ENCODE measurements around the gene SATB2.

Gene SATB2

GRCh38 chr2:199488772-199489400 lies 31.1 kb upstream of the SATB2 start:
- H3K4me1 ChIP-seq (ENCODE audit: control insufficient read depth, low read length), result no peaks in the 10 kb centered on the region
- H3K27me3 ChIP-seq (ENCODE audit: control insufficient read depth, low read length), result no peaks in the 10 kb centered on the region
- H3K79me2 ChIP-seq (ENCODE audit: control insufficient read depth, low read length), result no peaks in the 10 kb centered on the region
- no peaks in the 10 kb centered on the region for H3K36me3 ChIP-seq (ENCODE audit: control insufficient read depth, low read length)
- no peak for TF ChIP-seq EZH2phosphoT487 (IDR thresholded peaks at IDR 0.05; ENCODE audit: borderline replicate concordance, low read length)
- TF ChIP-seq, protein P1, sequence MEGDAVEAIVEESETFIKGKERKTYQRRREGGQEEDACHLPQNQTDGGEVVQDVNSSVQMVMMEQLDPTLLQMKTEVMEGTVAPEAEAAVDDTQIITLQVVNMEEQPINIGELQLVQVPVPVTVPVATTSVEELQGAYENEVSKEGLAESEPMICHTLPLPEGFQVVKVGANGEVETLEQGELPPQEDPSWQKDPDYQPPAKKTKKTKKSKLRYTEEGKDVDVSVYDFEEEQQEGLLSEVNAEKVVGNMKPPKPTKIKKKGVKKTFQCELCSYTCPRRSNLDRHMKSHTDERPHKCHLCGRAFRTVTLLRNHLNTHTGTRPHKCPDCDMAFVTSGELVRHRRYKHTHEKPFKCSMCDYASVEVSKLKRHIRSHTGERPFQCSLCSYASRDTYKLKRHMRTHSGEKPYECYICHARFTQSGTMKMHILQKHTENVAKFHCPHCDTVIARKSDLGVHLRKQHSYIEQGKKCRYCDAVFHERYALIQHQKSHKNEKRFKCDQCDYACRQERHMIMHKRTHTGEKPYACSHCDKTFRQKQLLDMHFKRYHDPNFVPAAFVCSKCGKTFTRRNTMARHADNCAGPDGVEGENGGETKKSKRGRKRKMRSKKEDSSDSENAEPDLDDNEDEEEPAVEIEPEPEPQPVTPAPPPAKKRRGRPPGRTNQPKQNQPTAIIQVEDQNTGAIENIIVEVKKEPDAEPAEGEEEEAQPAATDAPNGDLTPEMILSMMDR (IDR thresholded peaks at IDR 0.05; ENCODE audit: low read depth, low read length, poor library complexity, severe bottlenecking), result peak; percentile 86
- H3K9me2 ChIP-seq (replicated peaks; ENCODE audit: control insufficient read depth, low read length), result no peaks in the 10 kb centered on the region
- no peak overlapping the region for H3K4me2 ChIP-seq (ENCODE audit: low read length)
- H3K9me3 ChIP-seq (ENCODE audit: control insufficient read depth, insufficient read depth, low read length), result no peaks in the 10 kb centered on the region
- no peaks in the 10 kb centered on the region for H3F3A ChIP-seq (ENCODE audit: control insufficient read depth, insufficient read depth)
- no peaks in the 10 kb centered on the region for H4K20me1 ChIP-seq (ENCODE audit: control insufficient read depth, insufficient read depth, low read depth, low read length)
- no peak overlapping the region for H3K27ac ChIP-seq (ENCODE audit: low read depth, low read length)
- no peak overlapping the region for H3K4me3 ChIP-seq (ENCODE audit: low read length)

DNA sequence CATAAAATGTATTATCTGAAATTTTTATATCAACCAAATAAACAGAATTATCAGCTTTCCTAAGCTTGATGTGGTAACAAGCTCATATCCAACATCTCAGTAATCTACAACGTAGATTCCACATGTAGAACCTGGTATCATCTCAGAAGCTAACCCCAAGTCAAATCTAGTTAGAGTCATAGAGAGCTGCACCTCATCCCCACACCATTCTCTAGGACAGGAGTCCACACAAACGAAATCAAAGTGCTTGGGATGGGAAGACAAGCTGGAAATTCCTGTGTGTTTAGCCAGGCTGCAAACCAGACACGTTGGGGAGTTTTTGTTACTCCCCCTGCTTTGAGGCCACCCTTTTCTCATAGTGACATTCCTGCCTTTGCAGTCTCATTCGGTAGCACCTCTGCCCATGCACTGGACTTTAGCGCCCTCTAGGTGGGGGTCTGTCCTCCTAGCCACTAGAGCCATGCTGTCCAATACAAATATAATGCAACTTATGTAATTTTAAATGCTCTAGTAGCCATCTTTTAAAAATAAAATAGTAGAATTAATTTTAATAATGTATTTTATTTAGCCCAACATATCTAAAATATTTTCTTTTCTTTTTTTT lies 28.1 kb upstream of the SATB2 start:
- Histone ChIP-seq H4K20me1 (ENCODE audit: control insufficient read depth, insufficient read depth, low read depth, low read length) (no peaks in the 10 kb centered on the region), H3K4me3 (ENCODE audit: low read length) (no peak overlapping the region), H3K9me2 (replicated peaks; ENCODE audit: control insufficient read depth, low read length) (no peaks in the 10 kb centered on the region), H3K4me2 (ENCODE audit: low read length) (no peak overlapping the region), H3K36me3 (ENCODE audit: control insufficient read depth, low read length) (no peaks in the 10 kb centered on the region), H3K9me3 (ENCODE audit: control insufficient read depth, insufficient read depth, low read length) (no peaks in the 10 kb centered on the region), H3K4me1 (ENCODE audit: control insufficient read depth, low read length) (no peaks in the 10 kb centered on the region), H3K27ac (ENCODE audit: low read depth, low read length) (no peak overlapping the region), H3K27me3 (ENCODE audit: control insufficient read depth, low read length) (no peaks in the 10 kb centered on the region), H3F3A (ENCODE audit: control insufficient read depth, insufficient read depth) (no peaks in the 10 kb centered on the region), H3K79me2 (ENCODE audit: control insufficient read depth, low read length) (no peaks in the 10 kb centered on the region)
- TF ChIP-seq EZH2phosphoT487 (IDR thresholded peaks at IDR 0.05; ENCODE audit: borderline replicate concordance, low read length), result no peak
- TF ChIP-seq, protein P1 (IDR thresholded peaks at IDR 0.05; ENCODE audit: low read depth, low read length, poor library complexity, severe bottlenecking), result peak; percentile 54

DNA sequence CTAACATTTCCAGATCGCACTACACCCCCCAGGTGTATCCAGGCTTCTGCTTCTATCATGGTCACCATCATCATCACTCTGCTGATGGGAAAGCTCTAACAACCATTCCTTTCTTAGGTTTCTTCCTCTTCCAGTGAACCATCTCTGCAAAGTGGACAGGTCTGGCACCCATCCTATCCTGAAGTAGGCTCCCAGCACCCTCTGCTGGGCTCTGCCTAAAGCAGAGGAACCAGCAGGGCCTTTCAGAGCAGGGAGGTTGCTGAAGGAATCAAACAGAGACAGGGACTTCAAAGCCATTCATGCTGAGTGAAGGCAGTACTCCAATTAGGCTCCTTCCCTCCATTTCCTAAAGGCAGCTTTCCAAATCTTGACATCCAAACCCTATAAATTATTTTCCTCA lies 27.2 kb upstream of the SATB2 start:
- TF ChIP-seq, protein P1 (IDR thresholded peaks at IDR 0.05; ENCODE audit: low read depth, low read length, poor library complexity, severe bottlenecking), result no peak
- no peak for TF ChIP-seq EZH2phosphoT487 (IDR thresholded peaks at IDR 0.05; ENCODE audit: borderline replicate concordance, low read length)
- no peaks in the 10 kb centered on the region for H3F3A ChIP-seq (ENCODE audit: control insufficient read depth, insufficient read depth)
- H3K4me3 ChIP-seq (ENCODE audit: low read length), result no peak overlapping the region
- no peaks in the 10 kb centered on the region for H3K4me1 ChIP-seq (ENCODE audit: control insufficient read depth, low read length)
- H3K79me2 ChIP-seq (ENCODE audit: control insufficient read depth, low read length), result no peaks in the 10 kb centered on the region
- no peaks in the 10 kb centered on the region for H4K20me1 ChIP-seq (ENCODE audit: control insufficient read depth, insufficient read depth, low read depth, low read length)
- no peak overlapping the region for H3K27ac ChIP-seq (ENCODE audit: low read depth, low read length)
- H3K4me2 ChIP-seq (ENCODE audit: low read length), result no peak overlapping the region
- no peaks in the 10 kb centered on the region for H3K9me2 ChIP-seq (replicated peaks; ENCODE audit: control insufficient read depth, low read length)
- no peaks in the 10 kb centered on the region for H3K36me3 ChIP-seq (ENCODE audit: control insufficient read depth, low read length)
- no peaks in the 10 kb centered on the region for H3K9me3 ChIP-seq (ENCODE audit: control insufficient read depth, insufficient read depth, low read length)
- H3K27me3 ChIP-seq (ENCODE audit: control insufficient read depth, low read length), result no peaks in the 10 kb centered on the region
